ENCODE measurements around the gene THNSL1.

The THNSL1 gene

GRCh38 chr10:24973163-24973562 lies 43.2 kb upstream of the THNSL1 start:
- TF ChIP-seq CTCF (IDR thresholded peaks at IDR 0.05; ENCODE audit: insufficient read depth, low read depth, low read length, missing control alignments): no peak
- no peak overlapping the region for H3K4me3 ChIP-seq (ENCODE audit: low read length)
- no peak for DNase-seq (ENCODE audit: low read depth)

- TF ChIP-seq CTCF (IDR thresholded peaks at IDR 0.05; ENCODE audit: insufficient read depth, low read depth, low read length, missing control alignments): no peak
- no peak for DNase-seq (ENCODE audit: low read depth)
- no peak overlapping the region for H3K4me3 ChIP-seq (ENCODE audit: low read length)
These were observed 41.4 kb upstream of the THNSL1 start for GRCh38 chr10:24974976-24975375.

- no peak for DNase-seq (ENCODE audit: low read depth)
- TF ChIP-seq CTCF (IDR thresholded peaks at IDR 0.05; ENCODE audit: insufficient read depth, low read depth, low read length, missing control alignments): no peak
- no peak overlapping the region for H3K4me3 ChIP-seq (ENCODE audit: low read length)
These were observed 36.7 kb upstream of the THNSL1 start for GRCh38 chr10:24979685-24980084.

- TF ChIP-seq CTCF (IDR thresholded peaks at IDR 0.05; ENCODE audit: insufficient read depth, low read depth, low read length, missing control alignments): no peak
- no peak overlapping the region for H3K4me3 ChIP-seq (ENCODE audit: low read length)
- no peak for DNase-seq (ENCODE audit: low read depth)
These were observed 35.2 kb upstream of the THNSL1 start for GRCh38 chr10:24981161-24981710.

GRCh38 chr10:24982319-24983112 lies 33.9 kb upstream of the THNSL1 start:
- no peak for TF ChIP-seq CTCF (IDR thresholded peaks at IDR 0.05; ENCODE audit: insufficient read depth, low read depth, low read length, missing control alignments)
- DNase-seq (ENCODE audit: low read depth): no peak
- no peak overlapping the region for H3K4me3 ChIP-seq (ENCODE audit: low read length)

- no peak for DNase-seq (ENCODE audit: low read depth)
- no peak overlapping the region for H3K4me3 ChIP-seq (ENCODE audit: low read length)
- no peak for TF ChIP-seq CTCF (IDR thresholded peaks at IDR 0.05; ENCODE audit: insufficient read depth, low read depth, low read length, missing control alignments)
These were observed 33.3 kb upstream of the THNSL1 start for GRCh38 chr10:24983130-24983529.

GRCh38 chr10:24983946-24984345 lies 32.5 kb upstream of the THNSL1 start:
- no peak for TF ChIP-seq CTCF (IDR thresholded peaks at IDR 0.05; ENCODE audit: insufficient read depth, low read depth, low read length, missing control alignments)
- H3K4me3 ChIP-seq (ENCODE audit: low read length): no peak overlapping the region
- no peak for DNase-seq (ENCODE audit: low read depth)

Measured in epithelial cell of esophagus (primary cell).